DND-41 (cell line): Measurements from ENCODE around the gene CIB2.

Source experiments
- CTCF ChIP-seq: IDR thresholded peaks from 2 replicates; pipeline ENCODE4 v1.5.1; 2012; ENCODE audit warnings: borderline replicate concordance, low read length, moderate library complexity, mild to moderate bottlenecking; ENCODE audit not compliant: poor library complexity, severe bottlenecking; ENCODE audit errors: extremely low read depth
- EZH2 ChIP-seq: IDR thresholded peaks from 3 replicates; pipeline ENCODE4 v1.6.1; 2012; ENCODE audit warnings: borderline replicate concordance, low read depth, mild to moderate bottlenecking, moderate library complexity, low read length, inconsistent platforms; ENCODE audit not compliant: severe bottlenecking

DNA sequence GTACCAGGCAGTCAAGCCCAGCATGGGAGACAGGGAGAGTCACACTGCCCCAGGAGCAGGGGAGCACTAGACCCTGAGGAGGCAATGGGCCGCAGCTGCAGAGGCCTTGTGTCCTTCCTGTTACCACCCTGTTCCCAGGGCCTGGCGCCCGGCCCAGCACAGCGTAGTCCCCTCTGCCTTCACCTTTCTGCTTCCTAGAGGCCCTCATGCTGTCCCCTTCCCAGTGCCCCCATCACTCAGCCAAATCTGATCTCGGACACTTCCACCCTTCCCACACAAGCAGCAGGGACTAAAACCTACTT lies 46.8 kb downstream of the CIB2 start:
- TF ChIP-seq EZH2 (no peak), CTCF (no peak)
